Activated effector memory CD4-positive, alpha-beta T cell treated with anti-CD3 and anti-CD28 coated beads, Interleukin-2, amount 50 U/mL, for 16 hours (primary cell): Measurements from ENCODE around the gene GREB1L.
"Not testable (repeated sequence)": the region's sequence is repeated elsewhere in the genome, so short reads cannot be mapped to it uniquely, and the experiment has no call there.

Experiments used
- DNase-seq: peaks from one replicate; pipeline ENCODE4 v3.0.0-alpha.2; 2020

Gene GREB1L

DNA sequence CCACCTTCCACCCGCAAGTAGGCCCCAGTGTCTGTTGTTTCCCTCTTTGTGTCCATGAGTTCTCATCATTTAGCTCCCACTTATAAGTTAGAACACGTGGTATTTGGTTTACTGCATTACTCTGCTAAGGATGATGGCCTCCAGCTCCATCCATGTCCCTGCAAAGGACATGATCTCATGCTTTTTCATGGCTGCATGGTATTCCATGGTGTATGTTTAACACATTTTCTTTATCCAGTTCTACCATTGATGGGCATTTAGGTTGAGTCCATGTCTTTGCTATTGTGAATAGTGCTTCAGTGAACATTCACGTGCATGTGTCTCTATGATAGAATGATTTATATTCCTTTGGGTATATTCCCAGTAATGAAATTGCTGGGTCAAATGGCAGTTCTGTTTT is 69.9 kb downstream of the GREB1L start:
- DNase-seq, result not testable (repeated sequence)

DNA sequence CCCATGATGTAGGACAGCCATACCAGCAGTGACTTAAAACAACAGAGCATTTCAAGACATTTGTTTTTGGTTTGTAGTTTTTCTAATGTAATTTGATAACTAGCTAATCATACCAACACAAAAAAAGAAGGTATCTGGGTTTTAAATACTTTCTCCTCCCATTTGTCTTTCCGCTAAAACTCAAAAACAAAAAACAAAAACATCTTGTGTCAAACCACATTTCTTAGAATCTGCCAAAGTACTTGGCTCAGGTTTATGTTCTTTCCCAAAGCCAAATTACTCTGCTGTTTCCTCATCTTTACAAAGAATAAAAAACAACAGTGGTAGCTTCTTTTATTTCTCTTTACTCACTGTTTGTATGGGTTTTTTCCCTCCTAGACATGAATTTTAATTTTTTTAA is 71.5 kb downstream of the GREB1L start:
- DNase-seq, result no peak

DNA sequence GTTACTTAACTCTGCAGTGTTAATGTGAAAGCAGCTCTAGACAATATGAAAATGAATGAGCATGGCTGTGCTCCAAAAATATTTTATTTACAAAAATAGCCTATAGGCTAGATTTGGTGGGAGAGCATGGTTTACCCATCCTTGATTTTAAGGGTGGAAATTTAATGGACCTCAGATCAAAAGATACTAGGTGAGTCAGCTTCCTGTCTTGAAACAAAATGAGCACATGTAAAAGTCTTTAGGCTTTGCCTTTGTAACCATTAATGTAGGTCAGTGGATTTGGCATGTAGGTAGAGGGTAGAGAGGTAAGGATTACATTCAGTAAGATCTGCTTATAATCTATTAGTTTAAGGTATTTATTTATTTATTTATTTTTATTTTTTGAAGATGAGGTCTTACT is 72.7 kb downstream of the GREB1L start:
- DNase-seq, result no peak

DNA sequence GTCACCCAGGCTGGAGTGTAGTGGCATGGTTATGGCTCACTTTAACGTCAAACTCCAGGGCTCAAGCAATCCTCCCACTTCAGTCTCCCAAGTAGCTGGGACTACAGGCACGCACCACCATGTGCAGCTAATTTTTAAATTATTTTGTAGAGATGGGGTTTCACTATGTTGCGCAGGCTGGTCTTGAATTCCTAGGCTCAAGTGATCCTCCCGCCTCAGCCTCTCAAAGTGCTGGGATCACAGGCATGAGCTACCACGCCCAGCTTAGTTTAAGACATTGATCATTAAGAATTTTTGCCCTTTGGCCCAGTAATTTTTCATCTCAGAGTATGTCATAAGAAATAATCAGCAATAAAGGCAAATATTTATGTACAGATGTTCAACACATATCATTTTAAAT is 73.1 kb downstream of the GREB1L start:
- DNase-seq, result not testable (repeated sequence)

DNA sequence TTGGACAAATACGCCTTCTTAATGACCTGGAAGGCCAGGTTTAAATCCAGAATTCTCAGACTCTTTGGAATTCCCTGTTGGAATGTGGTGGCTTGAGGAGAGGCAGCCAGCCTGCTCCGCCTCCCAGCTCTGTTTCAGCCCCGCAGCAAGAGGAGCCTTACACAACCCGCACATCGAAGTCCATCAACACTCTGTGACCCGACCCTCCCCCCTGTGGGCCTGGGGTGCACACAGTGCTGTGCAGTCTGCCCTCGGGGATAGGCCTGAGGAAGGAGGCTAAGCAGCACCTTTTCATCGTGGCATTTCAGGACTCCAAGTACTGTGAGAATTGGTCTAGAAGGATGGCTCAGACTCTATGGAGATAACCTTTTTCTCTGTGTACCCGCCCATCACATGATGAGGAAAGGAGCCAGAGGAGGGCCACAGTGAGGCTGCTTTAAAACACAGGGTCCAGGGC is 73.7 kb downstream of the GREB1L start:
- DNase-seq, result no peak

DNA sequence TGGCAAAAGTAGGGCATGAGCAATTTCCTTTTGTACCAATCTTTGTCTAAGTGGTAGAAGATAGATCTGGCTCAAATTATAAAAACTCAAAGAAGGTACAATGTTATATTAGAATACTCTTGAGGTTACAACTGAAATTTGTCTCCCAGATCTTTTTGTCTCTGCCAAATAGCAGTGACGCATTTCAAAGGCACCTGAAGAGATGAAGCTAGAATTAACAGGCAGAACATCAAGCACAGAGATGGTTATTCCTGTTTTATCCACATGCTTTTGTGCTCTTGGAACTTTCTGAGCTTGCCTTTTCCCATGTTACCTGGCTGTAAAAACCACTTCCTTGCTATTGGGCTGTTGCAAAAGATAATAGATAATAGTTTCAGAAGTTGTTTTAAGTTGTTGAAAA is 74.3 kb downstream of the GREB1L start:
- no peak for DNase-seq

DNA sequence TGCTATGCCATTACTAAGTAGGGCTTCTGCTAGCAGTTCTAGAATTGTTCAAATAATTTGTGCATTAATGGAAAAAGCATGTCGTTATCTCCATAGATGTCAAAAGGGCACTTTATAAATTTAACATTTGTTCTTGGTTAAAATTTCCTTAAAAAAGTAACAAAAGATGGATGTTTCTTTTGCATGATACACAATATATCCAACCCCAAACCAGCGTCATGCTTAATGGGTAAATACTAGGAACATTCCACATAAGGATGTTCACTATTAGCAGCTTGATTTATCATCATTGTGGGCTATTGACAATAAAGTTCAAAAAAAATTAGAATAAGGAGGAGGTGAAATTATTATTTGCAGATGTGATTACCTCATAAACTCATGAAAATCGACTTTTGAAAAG is 79.7 kb downstream of the GREB1L start:
- DNase-seq, result no peak

DNA sequence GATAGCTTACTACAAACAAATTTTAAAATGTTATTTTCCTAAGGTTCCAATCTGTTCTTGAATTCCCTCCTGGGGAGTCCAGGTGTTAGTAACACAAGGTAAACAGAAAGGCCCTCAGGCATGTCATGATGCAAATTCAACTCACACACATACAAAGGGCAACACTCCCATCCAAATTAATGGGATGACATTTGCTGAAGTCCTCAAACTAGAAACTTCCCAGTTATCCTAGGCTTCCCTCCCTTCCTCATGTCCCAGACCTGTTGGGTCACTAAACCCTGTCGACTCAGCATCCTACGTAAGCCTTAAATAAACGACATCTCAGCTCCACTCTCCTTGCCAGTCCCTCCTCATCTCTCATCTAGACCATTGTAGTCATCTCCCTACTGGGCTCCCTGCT is 85.1 kb downstream of the GREB1L start:
- no peak for DNase-seq

DNA sequence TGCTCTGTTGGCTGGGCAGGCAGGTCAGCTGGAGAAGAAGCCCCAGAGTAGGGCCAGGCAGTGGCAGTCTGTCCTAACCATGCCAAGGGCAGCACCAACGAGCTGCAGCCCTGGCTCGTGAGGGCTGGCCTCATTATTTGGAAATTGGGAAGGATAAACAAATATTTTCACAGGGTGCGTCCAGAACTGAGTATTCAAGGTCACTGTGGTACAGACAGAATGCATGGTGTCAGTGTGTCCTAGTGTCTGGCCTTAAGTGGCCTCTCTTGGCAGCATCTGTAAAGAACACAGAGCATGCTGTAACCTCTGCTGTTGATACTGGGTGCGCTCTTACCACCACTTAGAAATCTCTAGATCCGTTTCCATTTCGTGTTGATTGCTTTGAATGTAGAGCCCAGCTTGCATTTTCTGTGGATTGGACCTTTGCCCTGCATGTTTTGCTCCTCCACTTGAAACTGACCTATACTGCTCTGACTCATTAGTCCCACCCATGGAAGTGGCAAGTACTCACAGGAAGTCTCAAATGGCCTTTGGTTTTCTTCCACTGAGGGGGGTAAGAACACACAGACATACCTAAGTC is 88.2 kb downstream of the GREB1L start:
- no peak for DNase-seq

DNA sequence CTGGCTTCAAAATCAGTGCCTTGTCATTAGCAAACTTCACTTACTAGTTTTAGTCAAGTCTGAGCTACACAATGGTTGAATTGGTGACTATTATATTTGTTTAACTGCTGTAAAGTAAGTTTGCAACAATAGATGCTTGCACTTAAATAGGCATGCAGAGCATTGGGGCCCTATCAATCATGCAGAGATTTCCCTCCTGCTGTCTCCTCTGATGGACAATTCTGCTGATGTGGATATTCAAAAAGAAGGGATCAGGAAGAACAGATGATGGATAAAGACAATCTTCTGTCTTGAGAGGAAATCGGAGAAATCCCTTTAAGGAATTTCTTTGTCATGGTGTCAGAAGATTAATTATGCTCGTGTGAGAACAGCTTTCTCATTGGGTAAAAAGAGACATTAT is 89.0 kb downstream of the GREB1L start:
- no peak for DNase-seq

DNA sequence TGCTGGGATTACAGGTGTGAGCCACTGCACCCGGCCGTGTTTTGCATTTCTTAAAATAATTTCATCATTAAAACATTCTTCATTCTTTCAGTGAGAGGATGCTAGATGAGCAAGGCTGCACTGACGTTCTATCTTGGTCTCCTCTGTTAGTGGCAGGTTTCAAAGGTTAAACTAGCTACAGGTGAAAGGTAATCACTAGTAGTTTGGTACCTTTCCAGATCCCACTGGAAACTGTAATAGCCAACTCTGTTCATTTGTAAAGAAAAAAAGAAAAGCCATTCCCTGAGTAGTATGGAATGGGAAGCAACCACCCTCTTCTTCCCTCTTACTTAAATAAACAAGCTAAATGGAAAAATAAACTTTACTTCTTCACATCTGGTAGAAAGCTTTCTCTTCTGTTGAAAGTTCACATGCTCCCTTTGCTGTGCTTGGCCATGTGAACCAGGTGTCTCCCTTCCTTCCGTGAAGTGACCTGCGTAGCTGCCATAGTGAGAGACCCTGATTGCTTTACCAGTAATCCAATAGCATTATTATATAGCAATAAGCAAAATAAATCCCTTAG is 94.0 kb downstream of the GREB1L start:
- no peak for DNase-seq

DNA sequence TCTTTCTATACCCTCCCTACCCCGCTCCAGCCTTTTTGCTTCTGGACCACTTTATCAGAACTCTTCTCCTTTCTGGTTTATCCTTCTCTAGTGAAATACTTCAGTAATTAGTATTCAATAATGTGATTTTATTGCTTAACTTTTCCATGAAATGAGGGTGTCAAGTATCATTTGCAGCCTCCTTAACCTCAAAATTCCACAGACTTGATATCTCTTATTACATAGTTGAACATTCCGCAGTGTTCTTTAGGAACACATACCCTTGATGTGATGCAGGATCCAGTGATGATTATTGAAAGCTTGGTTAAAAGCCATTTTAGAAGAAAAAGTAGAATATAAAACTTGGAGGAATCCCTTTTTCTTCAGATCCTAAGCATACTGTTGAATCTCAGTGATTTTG is 94.8 kb downstream of the GREB1L start:
- no peak for DNase-seq

DNA sequence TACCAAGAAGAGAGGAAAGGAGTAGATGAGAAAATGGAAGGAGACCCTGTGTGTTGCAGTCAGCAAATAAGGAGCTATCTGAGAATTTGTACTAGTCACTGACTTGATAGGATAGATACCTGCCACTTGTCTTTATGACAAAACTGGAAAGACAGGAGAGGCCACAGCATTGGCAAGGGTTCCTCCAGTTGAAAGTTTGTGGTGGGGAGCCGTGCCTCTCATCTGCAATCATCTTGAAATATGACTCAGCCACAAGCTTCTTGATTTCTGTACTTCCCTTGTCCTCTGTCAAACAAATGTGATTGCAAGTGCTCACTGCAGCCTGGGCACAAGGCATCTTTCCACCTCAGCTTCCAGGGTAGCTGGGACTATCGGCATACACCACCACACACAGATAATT is 99.1 kb downstream of the GREB1L start:
- DNase-seq, result no peak

DNA sequence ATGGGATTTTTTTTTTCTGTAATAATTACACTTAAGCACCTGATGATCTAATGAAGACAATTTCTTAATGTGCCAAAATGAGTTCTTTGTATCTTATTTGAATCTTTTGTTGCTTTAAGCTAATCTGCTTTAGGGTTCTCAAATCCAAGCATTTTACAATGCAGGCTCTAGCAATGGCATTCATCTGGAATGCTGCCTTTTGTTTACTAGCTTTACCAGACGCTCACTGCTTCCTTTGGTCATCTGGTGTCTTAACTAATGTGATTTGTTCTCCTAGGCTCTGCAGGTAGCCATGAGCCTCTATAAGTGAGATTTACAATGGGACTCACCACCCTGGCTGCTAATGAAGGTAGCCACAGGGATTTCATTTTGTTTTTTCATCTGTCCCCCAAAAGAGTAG is 100.3 kb downstream of the GREB1L start:
- DNase-seq, result no peak

DNA sequence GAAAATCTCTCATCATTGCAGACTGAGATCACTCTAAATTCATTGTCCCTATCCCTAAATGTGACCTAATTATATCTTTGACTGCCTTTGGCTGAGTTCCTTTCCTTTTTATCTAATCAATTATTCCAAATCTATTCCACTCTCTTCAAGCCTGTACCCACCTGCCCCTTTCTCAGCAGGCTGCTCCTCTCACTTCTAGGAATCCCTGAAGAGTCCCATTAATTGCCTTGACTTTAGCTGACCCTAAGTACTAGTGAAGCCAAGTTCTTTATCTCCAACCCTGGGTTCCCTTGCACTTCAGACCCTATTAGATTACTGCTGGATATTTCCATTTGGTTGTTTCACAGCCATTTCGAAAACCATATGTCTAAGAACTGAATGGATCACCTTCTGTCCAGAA is 102.8 kb downstream of the GREB1L start:
- no peak for DNase-seq

DNA sequence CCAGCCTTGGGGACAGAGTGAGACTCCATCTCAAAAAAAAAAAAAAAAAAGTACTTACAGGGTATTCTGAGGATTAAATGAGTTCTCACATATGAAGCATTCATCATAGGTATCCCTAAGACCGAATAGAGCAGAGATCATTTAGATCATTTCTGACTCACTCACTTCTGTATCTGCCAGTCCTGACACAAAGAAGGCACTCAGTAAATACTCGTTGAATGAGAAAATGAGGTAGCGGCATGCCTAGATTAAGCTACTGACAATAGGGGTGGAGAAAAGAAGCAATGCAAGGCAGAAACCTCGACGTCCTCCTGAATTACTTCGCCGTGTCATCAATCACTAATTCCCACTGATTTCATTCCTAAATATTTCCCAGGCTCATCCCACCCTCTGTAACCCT is 103.8 kb downstream of the GREB1L start:
- no peak for DNase-seq

DNA sequence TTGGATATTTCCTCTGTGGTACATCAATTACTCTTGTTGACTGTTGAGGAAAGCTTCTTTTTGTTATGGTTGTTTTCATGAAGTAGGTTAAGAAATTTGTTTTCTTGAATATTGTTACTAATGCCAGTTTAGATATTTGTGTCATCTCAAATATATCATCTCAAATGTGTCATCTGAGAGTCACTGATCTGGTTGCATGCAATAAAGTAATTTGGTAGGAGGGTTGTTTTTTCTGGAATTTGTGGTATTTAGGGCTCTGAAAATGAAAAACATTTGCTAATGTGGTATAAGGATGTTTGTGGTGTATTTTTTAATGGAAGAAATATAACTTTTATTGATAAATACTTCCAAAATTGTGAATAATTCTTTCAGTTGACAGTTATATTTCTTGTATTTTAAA is 117.7 kb downstream of the GREB1L start:
- no peak for DNase-seq

DNA sequence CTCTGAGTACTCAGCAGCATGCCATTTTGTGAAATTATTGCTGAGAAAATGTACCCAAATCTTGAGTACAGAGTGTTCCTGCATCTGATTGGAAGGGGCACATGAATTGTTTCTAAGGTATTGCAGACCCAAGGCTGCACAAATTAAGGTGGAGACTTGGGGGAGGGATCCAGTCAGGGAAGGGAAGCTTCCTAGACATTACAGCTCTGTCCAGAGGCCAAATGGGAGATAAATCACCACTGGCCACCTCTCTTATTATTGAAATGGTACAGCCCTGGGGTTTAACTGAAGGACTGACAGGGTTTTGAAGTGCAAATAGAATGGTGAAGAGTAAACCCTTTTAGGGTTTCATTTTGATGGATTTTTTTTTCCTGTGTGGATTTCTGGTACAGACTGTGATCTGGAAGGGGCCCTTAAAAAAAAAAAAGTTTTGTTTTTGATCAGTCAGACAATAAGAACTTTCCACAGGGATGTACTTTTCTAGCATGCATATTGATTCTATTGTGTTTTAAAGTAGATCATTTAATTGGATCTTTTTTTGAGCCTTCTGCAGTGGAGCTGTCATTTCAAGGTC is 119.4 kb downstream of the GREB1L start:
- DNase-seq, result no peak

DNA sequence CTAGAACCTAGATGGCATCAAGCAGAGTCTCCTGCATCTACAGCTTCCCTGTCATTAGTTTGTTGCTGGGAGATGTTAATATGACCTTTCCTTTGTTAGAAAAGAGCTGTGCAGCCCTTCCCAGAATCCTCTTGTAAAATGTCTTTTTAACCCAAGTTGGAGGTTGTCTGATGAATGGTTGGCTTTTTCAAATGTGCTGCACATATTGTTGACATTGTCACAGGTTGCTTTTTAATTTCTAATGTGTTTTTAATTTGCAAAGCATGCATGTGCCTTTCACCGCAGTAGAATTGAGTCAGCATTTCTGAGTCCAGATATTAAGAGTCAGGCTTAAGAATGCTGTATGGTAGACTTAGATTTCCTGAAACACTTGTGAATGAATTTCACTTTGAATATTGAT is 120.8 kb downstream of the GREB1L start:
- DNase-seq, result no peak

DNA sequence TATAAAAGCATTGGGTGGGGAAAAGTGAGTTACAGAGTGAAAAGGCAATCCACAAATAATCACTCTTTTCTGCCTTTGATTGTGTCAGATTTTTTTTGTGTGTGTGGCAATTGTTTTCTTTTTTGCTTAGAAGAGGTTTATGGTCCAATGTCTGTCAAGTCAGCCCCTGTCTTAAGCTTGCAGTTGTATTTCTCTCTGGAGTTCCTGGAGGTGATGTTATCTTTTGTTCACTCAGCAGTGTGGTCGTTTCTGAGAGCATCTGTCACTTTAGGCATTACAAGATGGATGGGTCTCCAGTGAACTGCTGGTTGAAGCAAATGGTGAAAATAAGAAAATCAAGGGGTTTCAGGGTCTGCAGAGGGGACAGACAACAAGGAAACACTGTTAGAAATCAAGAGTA is 121.3 kb downstream of the GREB1L start:
- no peak for DNase-seq

DNA sequence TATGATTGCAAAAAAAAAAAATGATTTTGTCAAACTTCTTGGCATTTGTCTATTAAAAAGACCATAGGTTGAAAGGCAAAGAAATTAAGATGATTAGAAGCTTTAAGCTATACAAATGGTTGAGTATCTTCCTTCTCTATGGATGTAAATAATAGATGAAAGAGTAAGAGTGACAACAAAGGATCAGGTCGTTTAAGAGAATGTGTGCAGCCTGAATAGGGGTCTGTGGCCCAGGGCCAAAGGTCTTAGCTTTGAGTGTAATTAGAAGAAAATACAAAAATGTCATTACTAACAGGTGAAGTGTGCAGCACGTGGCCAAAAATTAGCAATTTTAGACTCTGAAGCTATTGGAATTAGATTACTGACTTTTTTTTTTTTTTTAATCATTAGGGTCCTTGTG is 122.4 kb downstream of the GREB1L start:
- DNase-seq, result no peak

DNA sequence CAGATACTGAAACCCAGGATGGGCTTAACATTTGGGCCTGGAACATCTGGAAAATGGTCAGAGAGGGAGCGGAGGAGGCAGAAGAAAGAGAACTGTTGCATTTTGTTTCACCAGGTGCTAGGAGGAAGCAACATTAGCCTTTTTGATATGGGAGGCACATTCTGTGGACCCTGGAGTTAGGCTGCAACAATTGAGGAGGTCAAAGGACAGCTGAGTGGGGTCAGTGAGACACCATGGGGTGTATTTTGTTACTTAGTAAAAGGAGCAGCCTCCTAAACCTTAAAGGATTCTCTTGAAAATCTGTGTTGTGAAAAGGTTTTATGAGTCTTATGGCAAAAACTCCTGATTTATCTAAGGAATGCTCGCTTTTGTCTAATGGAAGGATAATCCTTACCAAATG is 124.9 kb downstream of the GREB1L start:
- DNase-seq, result no peak

DNA sequence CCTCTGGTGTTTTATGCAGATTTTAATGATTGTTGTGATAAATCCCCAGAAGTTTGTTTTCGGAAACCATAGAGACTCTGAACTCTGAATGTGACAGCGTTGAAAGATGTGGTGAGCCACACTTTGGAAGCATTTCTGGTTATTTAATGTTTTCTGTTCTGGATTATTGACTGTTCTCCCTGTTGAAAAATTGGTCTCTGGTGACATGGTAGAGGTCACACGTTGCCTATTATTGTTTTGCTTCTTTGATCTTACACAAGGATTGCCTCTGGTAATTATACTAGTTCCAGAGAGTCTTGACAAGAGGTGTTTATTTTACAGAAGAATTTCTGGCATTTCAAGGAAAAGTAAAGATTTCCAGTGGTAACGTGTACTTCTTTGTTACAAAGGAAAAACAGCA is 127.1 kb downstream of the GREB1L start:
- DNase-seq, result no peak

DNA sequence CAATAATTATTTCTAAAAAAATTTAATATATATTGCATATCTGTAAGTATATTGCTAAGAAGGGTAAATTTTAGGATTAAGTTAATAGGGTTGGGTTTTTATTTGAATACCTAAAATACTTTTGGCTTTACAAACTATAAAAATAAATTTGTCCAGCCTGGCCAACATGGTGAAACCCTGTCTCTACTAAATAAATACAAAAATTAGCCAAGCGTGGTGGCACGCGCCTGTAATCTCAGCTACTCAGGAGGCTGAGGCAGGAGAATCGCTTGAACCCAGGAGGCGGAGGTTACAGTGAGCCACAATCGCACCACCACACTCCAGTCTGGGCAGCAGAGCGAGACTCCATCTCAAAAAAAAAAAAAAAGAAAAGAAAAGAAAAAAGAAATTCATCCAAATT is 127.6 kb downstream of the GREB1L start:
- not testable (repeated sequence) for DNase-seq

DNA sequence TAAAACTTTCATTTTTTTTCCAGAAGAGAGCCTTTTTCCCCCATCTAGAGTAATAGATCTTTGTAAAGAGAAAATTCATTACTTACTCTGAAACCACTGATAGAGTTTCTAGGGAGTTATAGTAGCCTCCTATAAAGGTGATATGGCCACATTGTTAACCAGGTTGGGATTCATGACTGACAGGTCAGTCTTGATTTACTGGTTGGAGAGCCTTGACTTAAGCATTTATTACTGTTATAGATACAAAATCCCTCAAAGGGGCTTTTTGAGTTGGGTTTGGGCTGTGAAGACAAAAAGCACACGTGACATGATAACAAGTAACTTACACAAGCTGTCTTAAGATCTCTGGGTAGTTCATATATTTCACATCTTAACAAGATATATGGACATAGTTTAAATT is 141.0 kb downstream of the GREB1L start:
- no peak for DNase-seq
